Measurements from ENCODE around the gene DOCK3. TPM values are rescaled to one million over a fixed set of nuclear protein-coding genes. Genes with fewer than 3 reads are reported as not detected.

Gene DOCK3
- total and polyA plus RNA-seq, 2 donors (not counting 3 experiments of a cell fraction or from before 2014, with no cell fraction given) = 0.08 to 0.13 TPM

DNA sequence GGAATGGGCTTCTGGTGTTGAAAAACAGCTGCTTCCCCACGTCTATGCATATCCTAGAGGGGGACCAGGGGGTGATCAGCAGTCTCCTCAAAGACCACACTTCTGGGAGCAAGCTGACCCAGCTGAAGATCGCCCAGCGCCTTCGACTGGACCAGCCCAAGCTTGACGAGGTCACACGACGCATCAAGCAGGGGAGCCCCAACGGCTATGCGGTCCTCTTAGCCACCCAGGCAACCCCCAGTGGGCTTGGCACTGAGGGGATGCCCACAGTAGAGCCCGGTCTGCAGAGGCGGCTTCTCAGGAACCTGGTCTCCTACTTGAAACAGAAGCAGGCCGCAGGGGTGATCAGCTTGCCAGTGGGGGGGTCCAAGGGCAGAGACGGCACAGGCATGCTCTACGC lies 718.8 kb downstream of the DOCK3 start:
- no peaks in the 10 kb centered on the region for H3K9me3 ChIP-seq (replicated peaks; ENCODE audit: control insufficient read depth, insufficient read depth, low read length)
- dilution Hi-C loops (cut with MboI; ENCODE audit: extremely low pct_ligation_motif_present, low sequenced_read_pairs) = no loop called here
- no peak overlapping the region for H3K27ac ChIP-seq (ENCODE audit: insufficient read depth, low read depth, low read length)
- no peaks in the 10 kb centered on the region for H3K9me1 ChIP-seq (replicated peaks; ENCODE audit: control insufficient read depth, extremely low read depth, insufficient read depth, low read length)
- H3K9ac ChIP-seq (replicated peaks; ENCODE audit: extremely low read depth, insufficient read depth, low read length) = no peak overlapping the region
- ChIA-PET POLR2A (no interaction called here), CTCF (no interaction called here)
- no peaks in the 10 kb centered on the region for H4K20me1 ChIP-seq (replicated peaks; ENCODE audit: control insufficient read depth, extremely low read depth, insufficient read depth, low read length)
- peaks cover 61% of the 10 kb centered on the region for H3K79me2 ChIP-seq (ENCODE audit: control insufficient read depth, insufficient read depth, low read length)
- H3K4me1 ChIP-seq (ENCODE audit: control insufficient read depth, extremely low read depth, insufficient read depth, low read length) = peaks cover 37% of the 10 kb centered on the region
- intact Hi-C loops (cut with micrococcal nuclease) = loop anchor here (5.0 kb wide), 1 partner anchor 1036 kb away; the partner anchor contains the start of gene TMEM115
- H3K4me3 ChIP-seq (replicated peaks in 1 of 3; ENCODE audit: insufficient read depth in 1 of 3, low read depth in 1 of 3, low read length in 3 of 3) = no peak overlapping the region
- no peaks in the 10 kb centered on the region for H3K27me3 ChIP-seq (ENCODE audit: control insufficient read depth in 2 of 2, insufficient read depth in 2 of 2, low read length in 2 of 2)
- no peak overlapping the region for H2AFZ ChIP-seq (ENCODE audit: low read depth, low read length)
- FAIRE-seq (no peak), DNase-seq (ENCODE audit: low read depth, low spot score) (no peak)
- peak; percentile 35 for TF ChIP-seq POLR2A (IDR thresholded peaks at IDR 0.05; ENCODE audit: low read depth, low read length)
- TF ChIP-seq, protein P1, sequence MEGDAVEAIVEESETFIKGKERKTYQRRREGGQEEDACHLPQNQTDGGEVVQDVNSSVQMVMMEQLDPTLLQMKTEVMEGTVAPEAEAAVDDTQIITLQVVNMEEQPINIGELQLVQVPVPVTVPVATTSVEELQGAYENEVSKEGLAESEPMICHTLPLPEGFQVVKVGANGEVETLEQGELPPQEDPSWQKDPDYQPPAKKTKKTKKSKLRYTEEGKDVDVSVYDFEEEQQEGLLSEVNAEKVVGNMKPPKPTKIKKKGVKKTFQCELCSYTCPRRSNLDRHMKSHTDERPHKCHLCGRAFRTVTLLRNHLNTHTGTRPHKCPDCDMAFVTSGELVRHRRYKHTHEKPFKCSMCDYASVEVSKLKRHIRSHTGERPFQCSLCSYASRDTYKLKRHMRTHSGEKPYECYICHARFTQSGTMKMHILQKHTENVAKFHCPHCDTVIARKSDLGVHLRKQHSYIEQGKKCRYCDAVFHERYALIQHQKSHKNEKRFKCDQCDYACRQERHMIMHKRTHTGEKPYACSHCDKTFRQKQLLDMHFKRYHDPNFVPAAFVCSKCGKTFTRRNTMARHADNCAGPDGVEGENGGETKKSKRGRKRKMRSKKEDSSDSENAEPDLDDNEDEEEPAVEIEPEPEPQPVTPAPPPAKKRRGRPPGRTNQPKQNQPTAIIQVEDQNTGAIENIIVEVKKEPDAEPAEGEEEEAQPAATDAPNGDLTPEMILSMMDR (IDR thresholded peaks at IDR 0.05; ENCODE audit: extremely low read depth in 1 of 2, insufficient read depth in 1 of 2, low read depth in 1 of 2, low read length in 2 of 2) = no peak
- H3K36me3 ChIP-seq (ENCODE audit: control insufficient read depth in 2 of 2, extremely low read depth in 1 of 2, insufficient read depth in 2 of 2, low read length in 2 of 2) = peaks cover 24 to 34% of the 10 kb centered on the region in 2 experiments
- BruUV-seq (replicated peaks) = no TSS peak
- peak overlapping the region; percentile 29 for H3K4me2 ChIP-seq (ENCODE audit: insufficient read depth, low read length)

DNA sequence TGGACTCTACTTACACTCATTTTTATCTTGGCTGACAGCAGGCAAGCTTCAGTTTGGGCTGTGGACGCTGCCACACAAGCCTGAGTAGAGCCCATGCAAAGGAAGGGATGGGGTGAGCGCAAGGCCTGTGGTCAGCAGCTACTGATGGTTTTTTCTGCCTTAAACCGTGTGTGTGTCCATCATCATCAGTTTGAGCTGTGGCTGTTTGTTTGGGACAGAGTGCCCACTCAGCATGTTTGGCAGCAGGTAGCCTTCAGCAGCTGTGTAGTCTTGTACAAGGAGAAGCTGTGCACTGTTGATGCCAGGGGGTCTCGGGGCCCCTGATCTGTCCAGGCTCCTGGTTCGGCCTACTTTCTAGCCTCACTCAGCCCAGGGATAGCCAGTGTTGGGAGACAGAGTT lies 719.8 kb downstream of the DOCK3 start:
- H3K9me1 ChIP-seq (replicated peaks; ENCODE audit: control insufficient read depth, extremely low read depth, insufficient read depth, low read length) = no peaks in the 10 kb centered on the region
- no peak overlapping the region for H2AFZ ChIP-seq (ENCODE audit: low read depth, low read length)
- CTCF ChIA-PET = no interaction called here
- no peak for FAIRE-seq
- H3K4me3 ChIP-seq (replicated peaks in 1 of 3; ENCODE audit: insufficient read depth in 1 of 3, low read depth in 1 of 3, low read length in 3 of 3) = no peak overlapping the region
- H3K9me3 ChIP-seq (replicated peaks; ENCODE audit: control insufficient read depth, insufficient read depth, low read length) = no peaks in the 10 kb centered on the region
- no peaks in the 10 kb centered on the region for H4K20me1 ChIP-seq (replicated peaks; ENCODE audit: control insufficient read depth, extremely low read depth, insufficient read depth, low read length)
- H3K4me2 ChIP-seq (ENCODE audit: insufficient read depth, low read length) = no peak overlapping the region
- H3K27ac ChIP-seq (ENCODE audit: insufficient read depth, low read depth, low read length) = no peak overlapping the region
- intact Hi-C loops (cut with micrococcal nuclease) (loop anchor here (5.0 kb wide), 1 partner anchor 1037 kb away; the partner anchor contains the start of gene TMEM115), dilution Hi-C loops (cut with MboI; ENCODE audit: extremely low pct_ligation_motif_present, low sequenced_read_pairs) (no loop called here)
- H3K4me1 ChIP-seq (ENCODE audit: control insufficient read depth, extremely low read depth, insufficient read depth, low read length) = peaks cover 37% of the 10 kb centered on the region
- no peak overlapping the region for H3K9ac ChIP-seq (replicated peaks; ENCODE audit: extremely low read depth, insufficient read depth, low read length)
- DNase-seq (ENCODE audit: low read depth, low spot score) = no peak
- POLR2A ChIA-PET = no interaction called here
- peaks cover 21 to 29% of the 10 kb centered on the region in 2 experiments for H3K36me3 ChIP-seq (ENCODE audit: control insufficient read depth in 2 of 2, extremely low read depth in 1 of 2, insufficient read depth in 2 of 2, low read length in 2 of 2)
- peaks cover 58% of the 10 kb centered on the region for H3K79me2 ChIP-seq (ENCODE audit: control insufficient read depth, insufficient read depth, low read length)
- no peaks in the 10 kb centered on the region for H3K27me3 ChIP-seq (ENCODE audit: control insufficient read depth in 2 of 2, insufficient read depth in 2 of 2, low read length in 2 of 2)
- BruUV-seq (replicated peaks) = no TSS peak
- no peak for TF ChIP-seq EZH2 (IDR thresholded peaks at IDR 0.05; ENCODE audit: borderline replicate concordance, low read depth, low read length, severe bottlenecking)
- TF ChIP-seq, protein P2, sequence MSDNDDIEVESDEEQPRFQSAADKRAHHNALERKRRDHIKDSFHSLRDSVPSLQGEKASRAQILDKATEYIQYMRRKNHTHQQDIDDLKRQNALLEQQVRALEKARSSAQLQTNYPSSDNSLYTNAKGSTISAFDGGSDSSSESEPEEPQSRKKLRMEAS (IDR thresholded peaks at IDR 0.05; ENCODE audit: insufficient read depth, insufficient read length) = no peak
- TF ChIP-seq, protein P1 (IDR thresholded peaks at IDR 0.05; ENCODE audit: extremely low read depth in 1 of 2, insufficient read depth in 1 of 2, low read depth in 1 of 2, low read length in 2 of 2) = no peak
- TF ChIP-seq MYC (IDR thresholded peaks at IDR 0.05; ENCODE audit: low read depth, low read length) = no peak
- TF ChIP-seq FOS (IDR thresholded peaks at IDR 0.05; ENCODE audit: borderline replicate concordance, insufficient read depth, low read length) = no peak
- no peak for TF ChIP-seq POLR2AphosphoS5 (IDR thresholded peaks at IDR 0.05; ENCODE audit: insufficient read depth, low read depth, low read length)
- TF ChIP-seq GATA2 (IDR thresholded peaks at IDR 0.05; ENCODE audit: insufficient read depth, insufficient read length, low read depth, low read length) = no peak

All from endothelial cell of umbilical vein (primary cell).